HepG2 (cell line): ENCODE measurements around the gene SPDYE6. TPM values are rescaled to one million over a fixed set of nuclear protein-coding genes. Genes with fewer than 3 reads are reported as not detected.

Experiments used
- ATAC-seq: fragments of 200-7000 bp; cut with Tn5 transposase; 3 replicates; pipeline ENCODE4 v1.9.1; 2020; ENCODE audit warnings: mild to moderate bottlenecking, moderate library complexity
- BruUV-seq: library from RNA; stranded (reverse); fragments of 400-500 nt; replicated peaks from 2 replicates; lab custom pipeline; 2021; lab: Mats Ljungman, UMichigan
- CTCF ChIA-PET: fragments of 300-600 bp; formaldehyde crosslinking; extraction: SDS; loops from one replicate; lab custom pipeline; 2021; ENCODE audit warnings: low total read pairs, inconsistent platforms, low intra/inter-chr PET ratio; lab: Yijun Ruan, JAX
- POLR2A ChIA-PET: fragments of 350-600 bp; sonication (Branson Sonifier 250); formaldehyde crosslinking; loops from one replicate; lab custom pipeline; 2020; ENCODE audit warnings: antibody characterized with exemption, inconsistent platforms; lab: Yijun Ruan, JAX
- DNase-seq: peaks from one replicate; pipeline ENCODE4 v3.0.0-alpha.2; 2015; ENCODE audit warnings: low spot score
- FAIRE-seq: peaks from 3 replicates; lab custom pipeline; 2011; peaks lifted over from hg19 to GRCh38; lab: Jason Lieb, UNC
- H2AFZ ChIP-seq: one replicate; pipeline ENCODE4 v1.6.1; 2011; ENCODE audit warnings: low read length, inconsistent platforms
- H3K27ac ChIP-seq: fragments of 300-600 bp; 3 replicates; pipeline ENCODE4 v1.8.0; 2011; ENCODE audit warnings: mixed run types, mild to moderate bottlenecking, mixed read lengths, low read length, inconsistent platforms; ENCODE audit not compliant: insufficient read depth; ENCODE audit errors: extremely low read length
- H3K27me3 ChIP-seq, 2 experiments: fragments of 200-600 bp in 1 of 2; 2 replicates in 1 of 2; 3 replicates in 1 of 2; pipeline versions ENCODE4 v1.6.0 to v1.8.0; 2011; ENCODE audit warnings: low read length in 2 of 2, mild to moderate bottlenecking in 2 of 2, moderate library complexity in 2 of 2, inconsistent platforms in 1 of 2; ENCODE audit not compliant: insufficient read depth in 2 of 2, control insufficient read depth in 1 of 2
- H3K36me3 ChIP-seq, 2 experiments: fragments of 200-600 bp in 1 of 2; replicated peaks in 1 of 2; 2 replicates in 1 of 2; 3 replicates in 1 of 2; pipeline versions ENCODE4 v1.5.1 to v1.8.0; 2011; ENCODE audit warnings: low read length in 2 of 2, inconsistent platforms in 1 of 2; ENCODE audit not compliant: insufficient read depth in 2 of 2, control insufficient read depth in 1 of 2
- H3K4me1 ChIP-seq: 2 replicates; pipeline ENCODE4 v1.5.1; 2012; ENCODE audit warnings: low read length, inconsistent platforms; ENCODE audit not compliant: insufficient read depth
- H3K4me2 ChIP-seq: 2 replicates; pipeline ENCODE4 v1.6.0; 2011; ENCODE audit warnings: low read depth, low read length, inconsistent platforms
- H3K4me3 ChIP-seq, 3 experiments: fragments of 200-600 bp in 1 of 3; sonication (generic), shearing (Covaris generic) in 1 of 3; replicated peaks in 1 of 3; 2 replicates each; pipeline ENCODE4 v1.5.1; 2011 to 2016; ENCODE audit warnings: low read length in 3 of 3, inconsistent platforms in 2 of 3, low read depth in 2 of 3, mild to moderate bottlenecking in 2 of 3, control low read depth in 1 of 3, mixed read lengths in 1 of 3; ENCODE audit not compliant: insufficient read depth in 1 of 3
- H3K79me2 ChIP-seq: one replicate; pipeline ENCODE4 v1.6.1; 2011; ENCODE audit warnings: low read length, inconsistent platforms; ENCODE audit not compliant: insufficient read depth
- H3K9ac ChIP-seq: 2 replicates; pipeline ENCODE4 v1.6.0; 2011; ENCODE audit warnings: mild to moderate bottlenecking, low read depth, low read length, inconsistent platforms; ENCODE audit not compliant: insufficient read depth
- H3K9me3 ChIP-seq: 2 replicates; pipeline ENCODE4 v1.5.1; 2012; ENCODE audit warnings: mild to moderate bottlenecking, low read length
- H4K20me1 ChIP-seq: 2 replicates; pipeline ENCODE4 v1.6.0; 2011; ENCODE audit warnings: inconsistent platforms, mild to moderate bottlenecking, low read length, moderate library complexity; ENCODE audit not compliant: insufficient read depth
- ATF7 ChIP-seq, 2 experiments: fragments of 450-650 bp in 1 of 2; sonication (generic) in 1 of 2; formaldehyde crosslinking in 1 of 2; IDR thresholded peaks; 2 replicates each; pipeline versions ENCODE4 v1.4.0 to v1.6.1; 2016 to 2020; ENCODE audit warnings: antibody characterized with exemption in 1 of 2, mild to moderate bottlenecking in 1 of 2, missing genetic modification reagents in 1 of 2
- BHLHE40 ChIP-seq: IDR thresholded peaks from 2 replicates; pipeline ENCODE4 v1.6.1; 2011; ENCODE audit warnings: low read length, improper control_type of control experiment
- CEBPB ChIP-seq: IDR thresholded peaks from 2 replicates; pipeline ENCODE4 v1.6.1; 2011; ENCODE audit warnings: low read depth, low read length, improper control_type of control experiment, borderline replicate concordance
- CHD2 ChIP-seq: IDR thresholded peaks from 2 replicates; pipeline ENCODE4 v1.6.1; 2011; ENCODE audit warnings: low read depth, low read length, improper control_type of control experiment
- ELK4 ChIP-seq: sonication (generic); formaldehyde crosslinking; IDR thresholded peaks from 2 replicates; pipeline ENCODE4 v1.9.0; 2021; ENCODE audit warnings: missing genetic modification reagents, borderline replicate concordance
- MEF2D ChIP-seq: sonication (generic); formaldehyde crosslinking; IDR thresholded peaks from 2 replicates; pipeline ENCODE4 v1.5.1; 2020; ENCODE audit warnings: mild to moderate bottlenecking, missing genetic modification reagents
- NR2C2 ChIP-seq: sonication (generic); formaldehyde crosslinking; IDR thresholded peaks from 2 replicates; pipeline ENCODE4 v1.4.0; 2020; ENCODE audit warnings: missing genetic modification reagents, mild to moderate bottlenecking, moderate library complexity, borderline replicate concordance
- SP4 ChIP-seq: sonication (generic); formaldehyde crosslinking; IDR thresholded peaks from 2 replicates; pipeline ENCODE4 v1.8.1; 2023; ENCODE audit warnings: mild to moderate bottlenecking, missing genetic modification reagents
- ZBTB34 ChIP-seq: sonication (generic); formaldehyde crosslinking; IDR thresholded peaks from 2 replicates; pipeline ENCODE4 v1.8.0; 2022; ENCODE audit warnings: mild to moderate bottlenecking, missing genetic modification reagents
- ZGPAT ChIP-seq: IDR thresholded peaks from 2 replicates; pipeline ENCODE4 v1.6.1; 2016; ENCODE audit warnings: mild to moderate bottlenecking
- ZNF451 ChIP-seq: sonication (generic); formaldehyde crosslinking; IDR thresholded peaks from 2 replicates; pipeline ENCODE4 v1.5.0; 2020; ENCODE audit warnings: mild to moderate bottlenecking, missing genetic modification reagents
- ZNF558 ChIP-seq: sonication (generic); formaldehyde crosslinking; IDR thresholded peaks from 2 replicates; pipeline ENCODE4 v1.9.0; 2022; ENCODE audit warnings: mild to moderate bottlenecking, missing genetic modification reagents, borderline replicate concordance
- ZNF784 ChIP-seq: sonication (generic); formaldehyde crosslinking; IDR thresholded peaks from 2 replicates; pipeline ENCODE4 v1.5.1; 2020; ENCODE audit warnings: missing genetic modification reagents, mild to moderate bottlenecking, borderline replicate concordance
- WGBS: methylation state at CpG from one replicate; pipeline ENCODE4 v1.1.6; 2017; ENCODE audit warnings: low lambda C conversion rate; 5-methylcytosine and 5-hydroxymethylcytosine counted together
- in situ Hi-C: cut with HindIII; loops from 2 replicates; pipeline ENCODE4 v1.10.0; 2017; ENCODE audit warnings: low pct_unique_long_range_greater_than_20kb; ENCODE audit not compliant: extremely low pct_ligation_motif_present
- intact Hi-C: fragments of 100-400 bp; cut with micrococcal nuclease; formaldehyde crosslinking; loops from one replicate; pipeline ENCODE4 v1.10.0; 2022; ENCODE audit not compliant: unreplicated experiment
- polyA plus RNA-seq, 8 experiments: library from polyadenylated mRNA; depleted of rRNA in 3 of 8; stranded (reverse) in 7 of 8; unstranded in 1 of 8; fragments of >200 nt; fragmentation: Illumina TruSeq in 4 of 8; extraction: Trizol in 4 of 8; gene quantifications; 2 replicates each; pipeline versions ENCODE4 v1.2.1 to v1.2.3, GENCODE V29; 2011 to 2016; ENCODE audit warnings: low read depth in 4 of 8, missing spikeins in 1 of 8, mixed read lengths in 1 of 8; ENCODE audit not compliant: insufficient read depth in 1 of 8
- total RNA-seq, 5 experiments: library from RNA; depleted of rRNA; stranded (reverse); fragments of >200 nt; fragmentation: Illumina TruSeq; extraction: Trizol; gene quantifications; 2 replicates each; pipeline ENCODE4 v1.2.3, GENCODE V29; 2016; ENCODE audit warnings: low read depth in 1 of 5

SPDYE6 gene
- total and polyA plus RNA-seq, 2 of the 13 experiments (the other 11 are each of a cell fraction or from before 2014, with no cell fraction given), result 0.07 TPM; not detected in 1

- H3K36me3 ChIP-seq, result peaks cover 5 to 36% of the 10 kb centered on the region in 2 experiments; a peak in 4 of 5 replicates
- in situ Hi-C loops, result no loop called here
- no TSS peak for BruUV-seq
- H3K27ac ChIP-seq, result no peak overlapping the region
- no peak overlapping the region for H3K4me3 ChIP-seq
- H4K20me1 ChIP-seq, result no peaks in the 10 kb centered on the region
- no peak overlapping the region for H3K9ac ChIP-seq
- H3K27me3 ChIP-seq, result no peaks in the 10 kb centered on the region
- 98% methylated on average over 8 of the region's 8 CpGs for WGBS
- peaks cover 21% of the 10 kb centered on the region for H3K4me1 ChIP-seq
- no peak for ATAC-seq
- CTCF ChIA-PET, result no interaction called here
- no peak for DNase-seq
- FAIRE-seq, result no peak
- intact Hi-C loops, result no loop called here
- H3K79me2 ChIP-seq, result peaks cover 9% of the 10 kb centered on the region
- POLR2A ChIA-PET, result no interaction called here
- no peaks in the 10 kb centered on the region for H3K9me3 ChIP-seq
- no peak overlapping the region for H2AFZ ChIP-seq
- TF ChIP-seq ELK4 (CRISPR knock-in tag), result no peak
- peak; percentile 77 for TF ChIP-seq CEBPB
- TF ChIP-seq SP4 (CRISPR knock-in tag), result no peak
- H3K4me2 ChIP-seq, result no peak overlapping the region
These were observed 42.3 kb upstream of the SPDYE6 start for GRCh38 chr7:102398543-102398942.

GRCh38 chr7:102396710-102397019, 40.4 kb upstream of the SPDYE6 start:
- no peak for FAIRE-seq
- H2AFZ ChIP-seq, result no peak overlapping the region
- peaks cover 6 to 31% of the 10 kb centered on the region in 2 experiments; a peak in 3 of 5 replicates for H3K36me3 ChIP-seq
- peak overlapping the region; percentile 83 for H3K9ac ChIP-seq
- peaks cover 17% of the 10 kb centered on the region for H3K4me1 ChIP-seq
- peaks cover 9% of the 10 kb centered on the region for H3K79me2 ChIP-seq
- intact Hi-C loops, result no loop called here
- ATAC-seq, result peak; percentile 9; the same call in 2 of the 3 replicates
- peak overlapping the region; percentile 54 for H3K27ac ChIP-seq
- H4K20me1 ChIP-seq, result no peaks in the 10 kb centered on the region
- no peak for DNase-seq
- H3K4me3 ChIP-seq, result peak overlapping the region; percentile 63 to 90 (median 87)
- H3K9me3 ChIP-seq, result no peaks in the 10 kb centered on the region
- POLR2A ChIA-PET, result interaction anchor here (1.3 kb wide), 1 partner anchor 123 kb away, joined by 3 read pairs; no protein-coding TSS in a partner anchor
- BruUV-seq, result TSS peak; percentile 53
- CTCF ChIA-PET, result no interaction called here
- peak overlapping the region; percentile 88 for H3K4me2 ChIP-seq
- in situ Hi-C loops, result no loop called here
- H3K27me3 ChIP-seq, result no peaks in the 10 kb centered on the region
- WGBS, result 2% methylated on average over 12 of the region's 12 CpGs
- TF ChIP-seq ZNF558 (CRISPR knock-in tag) (0 out of 2 replicates have a peak, but pooled peaks have one; percentile 25), ZGPAT (CRISPR knock-in tag) (no peak), ATF7 (IDR thresholded peaks at IDR 0.05) (no peak), ATF7 (CRISPR knock-in tag; IDR thresholded peaks at IDR 0.05) (no peak), ZNF451 (no peak), CHD2 (no peak), BHLHE40 (no peak), MEF2D (CRISPR knock-in tag) (no peak), NR2C2 (CRISPR knock-in tag) (0 out of 2 replicates have a peak, but pooled peaks have one; percentile 3), ZNF784 (CRISPR knock-in tag) (no peak), ZBTB34 (CRISPR knock-in tag) (0 out of 2 replicates have a peak, but pooled peaks have one; percentile 38)
